Left colon (tissue), 2 donors: ENCODE results near the gene LRRC1. TPM values are rescaled to one million over a fixed set of nuclear protein-coding genes. Genes with fewer than 3 reads are reported as not detected.

Source experiments
- ATAC-seq: fragments of 200-7000 bp; cut with Tn5 transposase; one replicate; pipeline ENCODE4 v1.9.1; 2020; ENCODE audit warnings: mild to moderate bottlenecking, moderate library complexity
- DNase-seq, 2 donors: peaks; one replicate each; pipeline ENCODE4 v3.0.0-alpha.2; 2020
- intact Hi-C, 2 donors: fragments of 100-400 bp; cut with DNase I in 1 of 2; cut with micrococcal nuclease in 1 of 2; formaldehyde crosslinking; loops; one replicate each; pipeline versions ENCODE4 v1.11.2 to v1.14.0; 2022; cut with DNase I, micrococcal nuclease
- total RNA-seq, 2 donors: library from RNA; stranded (reverse); fragmentation: NEBNext Ultra II Directional; extraction: Animal tissue kit (Norgen Biotek cat#: 25700); gene quantifications; one replicate each; pipeline ENCODE4 v1.2.1, GENCODE V29; 2021
- donor health status: DM: no; HTN: no; CAD: no.
- donor health status: DM: yes; HTN: yes; CAD: no.

The LRRC1 gene
- total RNA-seq, 2 donors from 2014 or later: 69.2 to 85.7 TPM

DNA sequence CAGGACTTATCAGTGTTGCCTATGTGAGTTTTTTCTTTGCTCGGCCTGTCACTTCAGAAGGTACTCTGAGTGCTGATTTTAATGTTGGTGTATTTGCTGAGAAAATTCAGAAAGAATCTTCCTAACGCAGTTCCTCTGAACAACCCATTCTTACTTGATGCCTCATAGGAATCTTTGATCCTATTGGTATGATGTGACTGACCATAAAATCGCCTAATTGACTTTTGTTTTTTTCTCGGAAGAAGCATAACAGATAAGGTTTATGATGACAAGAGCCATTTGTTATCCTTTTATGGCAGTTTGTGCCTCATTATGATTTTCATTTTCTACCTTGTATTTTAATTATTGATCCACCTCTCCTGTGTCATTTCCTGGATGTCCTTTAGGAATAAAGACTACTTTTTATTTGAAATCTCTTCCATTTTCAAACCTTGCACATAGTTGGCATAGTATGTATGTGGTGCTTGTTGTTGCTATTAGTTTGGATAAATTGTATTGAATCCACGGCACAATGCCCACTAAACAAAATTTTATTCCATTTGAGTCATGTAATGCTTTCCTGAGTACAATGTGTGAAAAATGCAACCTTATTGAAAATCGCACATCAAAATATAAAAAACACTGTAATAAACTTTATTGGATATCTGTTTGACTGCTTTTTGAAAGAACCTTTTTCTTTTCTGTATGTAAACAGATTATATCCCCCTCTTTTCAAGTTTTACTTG lies 37.3 kb downstream of the LRRC1 start:
- intact Hi-C loops: no loop called here
- DNase-seq (no peak), ATAC-seq (peak; percentile 14)

- no peak for DNase-seq
- intact Hi-C loops: no loop called here
- no peak for ATAC-seq
Measured at GRCh38 chr6:53833155-53833554, 38.4 kb downstream of the LRRC1 start.

GRCh38 chr6:53834132-53834531 lies 39.3 kb downstream of the LRRC1 start:
- no peak for ATAC-seq

GRCh38 chr6:53837865-53838769 lies 43.3 kb downstream of the LRRC1 start:
- ATAC-seq: peak; percentile 70
- intact Hi-C loops: no loop called here
- DNase-seq: peak in 1 of 2 donors; percentile 54

More at GRCh38 chr6:53834132-53834531, 39.3 kb downstream of the LRRC1 start:
- intact Hi-C loops: no loop called here
- DNase-seq: no peak

- DNase-seq (no peak), ATAC-seq (no peak)
- intact Hi-C loops: no loop called here
Measured at GRCh38 chr6:53840027-53840426, 45.2 kb downstream of the LRRC1 start.

DNA sequence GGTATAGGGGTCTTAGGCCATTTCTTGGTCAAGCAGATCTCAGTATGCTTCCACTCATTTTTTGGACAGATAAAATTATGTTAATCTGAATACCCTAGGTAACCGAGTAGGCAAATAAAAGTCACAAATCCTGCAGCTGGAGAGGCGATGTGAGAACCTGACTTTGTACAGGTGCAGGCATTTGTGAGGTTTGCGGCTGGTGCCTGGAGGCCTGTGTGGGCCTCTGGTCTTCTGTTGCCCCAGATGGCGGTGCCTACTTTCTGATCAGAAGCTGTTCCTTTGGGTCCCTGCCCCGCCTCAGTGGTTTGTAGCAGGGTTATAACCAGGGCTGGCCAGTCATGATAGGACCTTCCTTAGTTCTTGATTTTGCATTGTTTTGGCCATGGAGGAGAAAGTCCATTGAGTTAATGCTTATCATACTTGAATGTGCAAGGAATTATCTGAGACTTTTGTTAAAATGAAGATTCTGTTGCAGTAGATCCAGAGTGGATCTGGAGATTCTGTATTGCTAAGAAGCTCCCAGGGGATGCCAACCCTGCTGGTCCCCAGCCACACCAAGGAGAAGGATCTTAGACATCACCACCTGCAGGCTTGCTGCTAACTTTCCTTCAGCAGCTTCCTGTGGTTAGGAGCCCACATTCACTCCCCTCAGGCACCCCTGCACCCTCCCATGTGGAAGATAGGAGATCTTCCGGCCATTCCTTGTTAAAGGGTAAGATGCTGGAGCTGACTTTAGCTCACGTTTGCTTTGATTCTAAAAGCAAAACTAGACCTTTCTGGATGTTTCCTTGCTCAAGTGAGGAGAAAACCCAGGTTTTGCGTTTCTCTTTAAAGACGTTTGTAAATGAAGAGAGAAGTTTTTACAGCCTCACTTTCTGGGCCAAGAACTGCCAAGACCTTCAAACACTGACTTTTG lies 50.7 kb downstream of the LRRC1 start:
- no peak for DNase-seq
- intact Hi-C loops: no loop called here
- no peak for ATAC-seq

DNA sequence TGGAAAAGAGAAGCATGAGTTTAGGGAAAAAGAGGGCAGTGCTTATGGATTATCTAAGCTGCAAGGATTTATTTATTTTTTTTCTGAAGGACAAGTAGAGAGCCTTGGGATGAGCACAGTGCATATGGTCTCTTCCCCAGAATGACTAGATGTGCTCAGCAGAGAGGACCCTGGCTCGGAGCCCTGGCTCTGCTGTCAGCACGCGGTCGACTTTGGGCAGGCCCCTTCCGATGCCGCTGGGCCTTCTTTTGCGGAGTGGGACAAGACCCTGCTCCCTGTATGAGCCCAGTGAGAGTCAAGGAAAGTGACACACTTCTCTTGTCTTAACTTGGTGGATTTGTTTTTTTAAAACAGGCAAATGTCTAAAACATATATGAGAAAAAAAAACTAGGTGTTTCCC lies 51.4 kb downstream of the LRRC1 start:
- no peak for ATAC-seq
- intact Hi-C loops: no loop called here
- DNase-seq: no peak

- DNase-seq (no peak), ATAC-seq (no peak)
- intact Hi-C loops: no loop called here
Measured at GRCh38 chr6:53847796-53848314, 53.0 kb downstream of the LRRC1 start.

GRCh38 chr6:53850527-53850926 lies 55.7 kb downstream of the LRRC1 start:
- intact Hi-C loops: no loop called here
- ATAC-seq (peak; percentile 58), DNase-seq (no peak)

DNA sequence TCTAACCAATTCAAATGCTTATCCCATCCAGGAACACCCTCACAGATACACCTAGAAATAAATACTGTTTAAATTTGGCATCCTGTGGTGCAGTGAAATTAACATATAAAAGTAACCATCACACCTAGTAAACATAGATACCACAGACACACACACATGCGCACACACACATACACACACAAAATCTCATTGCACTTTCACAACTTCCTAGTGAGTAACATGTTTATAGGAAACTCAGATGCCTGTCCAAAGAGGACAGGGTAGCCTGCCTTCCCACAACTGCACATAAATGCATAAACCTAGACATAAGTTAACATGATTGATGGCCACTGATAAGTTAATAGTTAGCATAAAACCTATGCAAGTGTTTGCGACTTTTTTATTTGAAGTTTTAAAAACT lies 56.8 kb downstream of the LRRC1 start:
- ATAC-seq (no peak), DNase-seq (no peak)
- intact Hi-C loops: no loop called here

DNA sequence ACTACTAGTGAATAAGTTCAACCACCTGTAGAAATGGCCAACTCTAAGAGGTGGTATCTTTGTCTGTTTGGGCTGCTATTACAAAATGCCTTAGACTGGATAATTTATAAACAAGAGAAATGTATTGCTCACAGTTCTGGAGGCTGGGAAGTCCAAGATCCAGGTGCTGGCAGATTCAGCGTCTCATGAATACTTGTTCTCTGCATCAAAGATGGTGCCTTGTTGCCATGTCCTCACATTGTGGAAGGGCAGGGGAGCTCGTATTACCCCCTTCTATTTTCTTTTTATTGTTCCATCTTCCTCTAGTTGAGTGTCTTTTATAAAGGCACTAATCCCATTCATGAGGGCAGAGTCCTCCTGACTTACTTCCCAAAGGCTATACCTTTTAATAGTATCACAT lies 58.0 kb downstream of the LRRC1 start:
- intact Hi-C loops: no loop called here
- DNase-seq (no peak), ATAC-seq (no peak)

DNA sequence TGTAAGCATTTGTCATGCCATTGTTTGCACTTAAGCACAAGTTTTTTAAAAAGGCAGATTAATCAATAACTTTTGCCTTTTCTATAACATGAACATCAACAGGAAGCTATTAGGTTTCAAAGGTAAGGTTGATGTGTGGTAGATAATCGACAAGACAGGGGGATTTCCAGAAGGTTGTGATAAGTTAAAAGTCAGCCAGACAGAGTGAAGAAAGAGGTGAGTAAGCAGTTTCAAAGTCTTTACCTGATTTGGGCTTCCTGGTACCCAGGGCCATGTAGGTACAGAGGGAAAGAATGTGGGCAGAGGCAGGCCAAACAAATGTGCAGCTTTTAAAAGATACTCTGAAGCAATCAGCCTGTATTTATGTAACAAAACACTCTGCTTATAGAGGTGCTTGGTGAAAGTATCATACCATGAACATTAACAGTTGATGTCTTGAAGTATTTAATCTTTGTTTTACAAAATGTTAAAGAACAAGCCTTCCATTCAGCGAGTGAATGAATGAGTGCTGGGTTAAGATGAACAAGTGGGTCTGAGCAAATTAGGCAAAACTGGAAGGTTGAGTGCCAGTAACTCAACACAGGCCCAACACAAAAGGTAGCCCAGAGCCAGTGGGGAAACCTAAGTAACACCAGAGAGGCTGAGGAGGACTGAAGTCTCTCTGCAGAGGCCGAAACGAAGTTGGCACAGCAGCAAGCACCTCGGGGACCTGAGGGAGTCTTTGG lies 60.2 kb downstream of the LRRC1 start:
- no peak for DNase-seq
- ATAC-seq: peak; percentile 66
- intact Hi-C loops: no loop called here

- no peak for DNase-seq
- intact Hi-C loops: no loop called here
- no peak for ATAC-seq
Measured at GRCh38 chr6:53855940-53856339, 61.1 kb downstream of the LRRC1 start.

DNA sequence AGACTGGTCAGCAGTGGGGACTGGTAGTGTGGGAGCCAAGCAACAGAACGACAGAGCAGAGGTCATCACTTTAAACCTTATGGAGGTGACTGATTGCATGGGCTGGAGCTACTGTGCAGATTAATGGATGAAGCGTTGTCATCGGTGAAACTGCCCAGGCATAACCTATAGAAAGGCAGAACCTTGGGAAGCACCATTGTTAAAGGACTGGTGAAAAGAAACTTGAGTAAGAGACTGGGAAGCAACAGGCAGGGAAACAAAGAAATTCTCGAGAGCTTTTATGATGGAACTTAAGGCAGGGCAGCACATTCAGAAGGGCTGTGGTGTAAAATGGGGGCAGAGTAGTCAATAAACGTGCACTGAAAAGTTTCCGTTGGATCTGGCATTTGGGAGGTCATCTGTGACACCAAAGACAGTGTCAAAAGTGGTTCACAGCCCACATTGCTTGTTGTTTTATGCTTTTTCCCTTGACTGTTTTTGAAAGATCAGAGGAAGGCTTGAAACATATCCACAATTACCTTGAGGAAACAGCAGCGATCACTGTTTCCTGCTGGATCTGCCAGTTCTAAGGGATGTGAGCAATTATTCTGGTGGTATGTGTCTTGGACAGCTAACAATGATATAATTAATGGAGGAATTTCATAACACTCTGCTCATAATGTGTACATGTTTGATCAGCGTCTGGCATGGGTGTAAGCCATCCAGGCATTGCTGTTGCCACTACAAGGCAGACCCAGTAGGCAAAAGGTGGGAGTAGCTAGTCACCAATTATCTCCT lies 62.7 kb downstream of the LRRC1 start:
- ATAC-seq: no peak
- no peak for DNase-seq
- intact Hi-C loops: no loop called here

GRCh38 chr6:53858196-53858595 lies 63.4 kb downstream of the LRRC1 start:
- intact Hi-C loops: no loop called here
- DNase-seq: no peak
- peak; percentile 48 for ATAC-seq

DNA sequence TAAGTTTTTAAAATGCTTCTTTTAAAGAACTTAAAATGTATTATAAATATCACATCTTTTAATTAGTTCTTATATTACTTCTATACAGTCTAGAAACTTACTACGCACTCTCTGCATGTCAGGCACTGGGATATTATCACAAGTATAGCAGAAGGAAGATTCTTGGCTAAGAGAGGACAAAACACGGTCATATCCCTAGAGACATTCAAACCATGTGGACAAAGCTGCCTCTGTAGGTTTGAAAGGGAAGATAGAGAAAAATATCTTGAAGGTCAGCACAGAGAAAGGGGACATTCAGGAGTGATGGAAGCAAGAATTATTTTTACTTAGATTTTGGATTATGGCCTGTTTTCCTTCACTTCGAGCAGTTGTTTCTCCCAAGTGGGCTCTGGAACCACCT lies 64.1 kb downstream of the LRRC1 start:
- ATAC-seq (no peak), DNase-seq (no peak)
- intact Hi-C loops: no loop called here

GRCh38 chr6:53860511-53860910 lies 65.7 kb downstream of the LRRC1 start:
- ATAC-seq: no peak
- no peak for DNase-seq
- intact Hi-C loops: no loop called here

GRCh38 chr6:53861518-53861917 lies 66.7 kb downstream of the LRRC1 start:
- intact Hi-C loops: no loop called here
- DNase-seq: no peak
- no peak for ATAC-seq
